PFSK-1 (cell line): ENCODE data around the gene PIP5KL1.

Experiments used
- FOXP2 ChIP-seq: optimal IDR thresholded peaks from 2 replicates; pipeline ENCODE3; 2011; ENCODE audit warnings: borderline replicate concordance, control low read depth, inconsistent platforms; ENCODE audit not compliant: insufficient read depth; ENCODE audit errors: extremely low read length, extremely low read depth
- POLR2AphosphoS5 ChIP-seq: IDR thresholded peaks from 2 replicates; pipeline ENCODE4 v1.6.1; 2012; ENCODE audit warnings: low read depth, mild to moderate bottlenecking, control low read depth, low read length, moderate library complexity
- SIN3A ChIP-seq: IDR thresholded peaks from 2 replicates; pipeline ENCODE4 v1.6.1; 2012; ENCODE audit warnings: mild to moderate bottlenecking, low read length, moderate library complexity, borderline replicate concordance; ENCODE audit not compliant: insufficient read depth
- TAF1 ChIP-seq: IDR thresholded peaks from 2 replicates; pipeline ENCODE4 v1.6.1; 2012; ENCODE audit warnings: low read length, control low read depth, borderline replicate concordance; ENCODE audit not compliant: insufficient read depth
- TF ChIP-seq, protein P1 (sequence below), 2 experiments: IDR thresholded peaks; 2 replicates each; pipeline versions ENCODE4 v1.6.1 to v1.8.0; 2011 to 2012; ENCODE audit warnings: low read depth in 2 of 2, low read length in 2 of 2, control low read depth in 1 of 2, inconsistent platforms in 1 of 2, mild to moderate bottlenecking in 1 of 2, moderate library complexity in 1 of 2; ENCODE audit not compliant: insufficient read depth in 1 of 2

The PIP5KL1 gene

DNA sequence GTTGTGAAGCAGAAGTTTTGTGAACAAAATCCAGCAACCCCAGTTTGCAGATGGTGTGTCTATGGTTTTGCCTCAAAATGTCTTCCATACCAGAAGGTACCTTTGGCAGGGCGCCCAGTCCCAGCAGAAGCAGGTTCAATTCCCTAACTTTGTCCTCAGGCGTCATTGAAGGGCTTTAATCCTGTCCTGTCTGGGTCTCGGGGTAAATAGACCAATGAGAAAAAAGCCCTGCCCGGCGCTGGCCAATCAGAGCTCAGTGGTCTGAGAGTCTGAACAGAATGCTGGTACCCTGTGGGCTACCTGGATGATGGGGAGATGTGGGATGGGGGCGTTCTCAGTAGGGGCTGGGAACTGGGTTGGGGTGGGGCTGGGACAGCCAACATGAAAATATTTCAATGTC is 7.5 kb downstream of the PIP5KL1 start:
- TF ChIP-seq POLR2AphosphoS5 (no peak), FOXP2 (no peak), SIN3A (no peak), TAF1 (no peak)
- TF ChIP-seq, protein P1, sequence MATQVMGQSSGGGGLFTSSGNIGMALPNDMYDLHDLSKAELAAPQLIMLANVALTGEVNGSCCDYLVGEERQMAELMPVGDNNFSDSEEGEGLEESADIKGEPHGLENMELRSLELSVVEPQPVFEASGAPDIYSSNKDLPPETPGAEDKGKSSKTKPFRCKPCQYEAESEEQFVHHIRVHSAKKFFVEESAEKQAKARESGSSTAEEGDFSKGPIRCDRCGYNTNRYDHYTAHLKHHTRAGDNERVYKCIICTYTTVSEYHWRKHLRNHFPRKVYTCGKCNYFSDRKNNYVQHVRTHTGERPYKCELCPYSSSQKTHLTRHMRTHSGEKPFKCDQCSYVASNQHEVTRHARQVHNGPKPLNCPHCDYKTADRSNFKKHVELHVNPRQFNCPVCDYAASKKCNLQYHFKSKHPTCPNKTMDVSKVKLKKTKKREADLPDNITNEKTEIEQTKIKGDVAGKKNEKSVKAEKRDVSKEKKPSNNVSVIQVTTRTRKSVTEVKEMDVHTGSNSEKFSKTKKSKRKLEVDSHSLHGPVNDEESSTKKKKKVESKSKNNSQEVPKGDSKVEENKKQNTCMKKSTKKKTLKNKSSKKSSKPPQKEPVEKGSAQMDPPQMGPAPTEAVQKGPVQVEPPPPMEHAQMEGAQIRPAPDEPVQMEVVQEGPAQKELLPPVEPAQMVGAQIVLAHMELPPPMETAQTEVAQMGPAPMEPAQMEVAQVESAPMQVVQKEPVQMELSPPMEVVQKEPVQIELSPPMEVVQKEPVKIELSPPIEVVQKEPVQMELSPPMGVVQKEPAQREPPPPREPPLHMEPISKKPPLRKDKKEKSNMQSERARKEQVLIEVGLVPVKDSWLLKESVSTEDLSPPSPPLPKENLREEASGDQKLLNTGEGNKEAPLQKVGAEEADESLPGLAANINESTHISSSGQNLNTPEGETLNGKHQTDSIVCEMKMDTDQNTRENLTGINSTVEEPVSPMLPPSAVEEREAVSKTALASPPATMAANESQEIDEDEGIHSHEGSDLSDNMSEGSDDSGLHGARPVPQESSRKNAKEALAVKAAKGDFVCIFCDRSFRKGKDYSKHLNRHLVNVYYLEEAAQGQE (IDR thresholded peaks at IDR 0.05; ENCODE audit: insufficient read depth in 1 of 2, low read depth in 2 of 2, low read length in 2 of 2): no peak

DNA sequence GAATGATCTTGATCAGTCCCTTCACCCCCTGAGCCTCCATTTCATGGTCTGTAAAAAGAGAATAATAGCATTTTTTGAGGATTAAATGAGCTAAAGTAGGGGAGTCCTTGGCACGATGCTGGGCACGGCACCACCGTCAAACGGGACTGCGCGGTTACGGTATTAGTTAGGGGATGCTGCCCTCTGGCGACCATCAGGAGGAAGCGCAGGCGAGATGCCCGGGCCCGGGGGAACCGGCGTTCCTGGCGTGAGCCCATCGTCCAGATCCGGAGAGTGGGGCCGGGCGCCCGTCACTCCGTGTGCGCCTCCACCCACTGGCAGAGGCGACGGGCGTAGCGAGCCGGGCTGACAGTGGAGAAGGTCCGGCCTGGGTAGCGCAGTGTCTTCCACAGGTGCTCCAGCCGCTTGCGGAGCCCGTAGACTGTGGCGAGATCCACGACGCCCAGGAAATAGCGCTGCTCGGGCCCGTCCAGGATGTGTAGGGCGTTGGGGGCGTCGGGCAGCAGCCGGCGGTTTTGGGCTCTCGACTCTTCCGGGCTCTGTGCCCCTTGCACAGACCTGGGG is 8.9 kb downstream of the PIP5KL1 start:
- TF ChIP-seq, protein P1 (IDR thresholded peaks at IDR 0.05; ENCODE audit: insufficient read depth in 1 of 2, low read depth in 2 of 2, low read length in 2 of 2): no peak
- TF ChIP-seq SIN3A (no peak), TAF1 (no peak), FOXP2 (no peak), POLR2AphosphoS5 (no peak)

DNA sequence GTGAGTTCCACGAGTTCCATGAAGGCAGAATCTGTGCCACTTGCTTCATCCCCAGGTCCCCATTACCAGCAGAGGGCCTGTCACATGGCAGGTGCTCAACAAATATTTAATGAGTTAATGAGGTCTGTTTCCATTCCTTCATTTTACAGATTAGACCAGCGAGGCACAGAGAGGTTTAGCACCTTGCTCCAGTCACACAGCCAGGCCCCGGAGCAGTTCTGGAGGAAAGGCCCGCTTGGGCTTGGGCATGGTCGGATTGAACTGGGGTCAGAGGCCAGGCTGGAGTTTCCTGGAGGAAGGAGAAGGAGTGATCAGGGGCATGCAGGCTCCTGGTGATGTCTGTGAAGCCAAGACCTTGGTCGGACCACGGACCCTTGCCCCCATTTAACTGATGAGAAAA is 9.8 kb downstream of the PIP5KL1 start:
- TF ChIP-seq FOXP2 (no peak), POLR2AphosphoS5 (no peak), TAF1 (no peak), SIN3A (no peak)
- TF ChIP-seq, protein P1 (IDR thresholded peaks at IDR 0.05; ENCODE audit: insufficient read depth in 1 of 2, low read depth in 2 of 2, low read length in 2 of 2): no peak

DNA sequence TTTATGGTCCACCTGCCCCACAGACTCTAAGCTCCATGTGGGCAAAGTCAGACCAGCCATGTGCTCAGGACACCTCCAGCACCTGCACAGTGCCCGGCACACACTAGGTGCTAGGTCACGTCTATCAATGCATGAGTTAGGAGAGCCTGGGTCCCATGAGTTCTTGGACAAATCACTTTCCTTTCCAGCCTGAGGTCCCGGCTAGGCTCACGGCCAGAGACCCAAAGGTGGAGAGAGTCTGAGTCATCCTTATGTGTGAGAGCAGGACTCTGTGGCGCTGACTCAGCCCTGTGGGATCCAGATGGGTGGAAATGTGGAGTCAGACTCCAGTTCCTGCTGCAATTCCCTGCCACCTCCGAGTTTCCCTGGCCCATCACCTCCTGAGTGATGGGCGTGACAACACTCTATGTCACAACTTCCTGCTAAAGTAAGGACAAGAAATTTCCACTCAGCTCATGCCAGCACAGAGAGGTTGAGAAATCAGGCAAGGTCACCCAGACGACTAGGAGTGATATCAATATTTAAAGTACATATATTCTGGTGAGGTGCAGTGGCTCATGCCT is 11.2 kb downstream of the PIP5KL1 start:
- no peak for TF ChIP-seq FOXP2
- TF ChIP-seq, protein P1 (IDR thresholded peaks at IDR 0.05; ENCODE audit: insufficient read depth in 1 of 2, low read depth in 2 of 2, low read length in 2 of 2): no peak
- no peak for TF ChIP-seq SIN3A
- no peak for TF ChIP-seq TAF1
- TF ChIP-seq POLR2AphosphoS5: no peak
